Measurements from ENCODE around the gene GNG8. TPM values are rescaled to one million over a fixed set of nuclear protein-coding genes. Genes with fewer than 3 reads are reported as not detected.

The GNG8 gene
- total and polyA plus RNA-seq, 2 of the 13 experiments (the other 11 are each of a cell fraction or from before 2014, with no cell fraction given): not detected

GRCh38 chr19:46618670-46619231, 17.3 kb downstream of the GNG8 start:
- ATAC-seq (no peak), DNase-seq (ENCODE audit: low spot score) (no peak), FAIRE-seq (no peak)
- no peak overlapping the region for H3K4me3 ChIP-seq (replicated peaks in 1 of 3; ENCODE audit: insufficient read depth in 1 of 3, low read depth in 2 of 3, low read length in 3 of 3)
- WGBS (ENCODE audit: low lambda C conversion rate): 17% methylated on average over 4 of the region's 9 CpGs
- H3K36me3 ChIP-seq (replicated peaks in 1 of 2; ENCODE audit: control insufficient read depth in 1 of 2, insufficient read depth in 2 of 2, low read length in 2 of 2): no peaks in the 10 kb centered on the region
- no peaks in the 10 kb centered on the region for H3K79me2 ChIP-seq (ENCODE audit: insufficient read depth, low read length)
- no peak overlapping the region for H2AFZ ChIP-seq (ENCODE audit: low read length)
- intact Hi-C loops (cut with micrococcal nuclease; ENCODE audit: unreplicated experiment): no loop called here
- no peaks in the 10 kb centered on the region for H3K9me3 ChIP-seq (ENCODE audit: low read length)
- no peaks in the 10 kb centered on the region for H4K20me1 ChIP-seq (ENCODE audit: insufficient read depth, low read length)
- H3K27ac ChIP-seq (ENCODE audit: extremely low read length, insufficient read depth, low read length): no peak overlapping the region
- in situ Hi-C loops (cut with HindIII; ENCODE audit: extremely low pct_ligation_motif_present, low pct_unique_long_range_greater_than_20kb): loop anchor here (10.0 kb wide), 1 partner anchor 46 kb away; the partner anchor contains the start of gene DACT3
- no peak overlapping the region for H3K9ac ChIP-seq (ENCODE audit: insufficient read depth, low read depth, low read length)
- peaks cover 0 to 42% of the 10 kb centered on the region in 2 experiments; a peak in 3 of 5 replicates for H3K27me3 ChIP-seq (ENCODE audit: control insufficient read depth in 1 of 2, insufficient read depth in 2 of 2, low read length in 2 of 2)
- BruUV-seq (replicated peaks): no TSS peak
- no peak overlapping the region for H3K4me2 ChIP-seq (ENCODE audit: low read depth, low read length)
- TF ChIP-seq NAIF1 (CRISPR knock-in tag; IDR thresholded peaks at IDR 0.05; ENCODE audit: borderline replicate concordance): no peak
- TF ChIP-seq MLX (CRISPR knock-in tag; IDR thresholded peaks at IDR 0.05): no peak
- TF ChIP-seq ZZZ3 (CRISPR knock-in tag; IDR thresholded peaks at IDR 0.05; ENCODE audit: borderline replicate concordance): no peak
- TF ChIP-seq NFKBIZ (CRISPR knock-in tag; IDR thresholded peaks at IDR 0.05): no peak
- CTCF ChIA-PET (ENCODE audit: low intra/inter-chr PET ratio, low total read pairs): interaction anchor here (2.8 kb wide), 1 partner anchor 43 kb away, joined by 29 read pairs; the partner anchor contains the start of gene DACT3
- POLR2A ChIA-PET: no interaction called here
- peaks cover 32% of the 10 kb centered on the region for H3K4me1 ChIP-seq (ENCODE audit: insufficient read depth, low read length)

GRCh38 chr19:46617601-46618000, 18.4 kb downstream of the GNG8 start:
- H2AFZ ChIP-seq (ENCODE audit: low read length): no peak overlapping the region
- FAIRE-seq (no peak), ATAC-seq (no peak), DNase-seq (ENCODE audit: low spot score) (no peak)
- BruUV-seq (replicated peaks): no TSS peak
- no peaks in the 10 kb centered on the region for H3K79me2 ChIP-seq (ENCODE audit: insufficient read depth, low read length)
- H3K9me3 ChIP-seq (ENCODE audit: low read length): no peaks in the 10 kb centered on the region
- H3K4me2 ChIP-seq (ENCODE audit: low read depth, low read length): no peak overlapping the region
- in situ Hi-C loops (cut with HindIII; ENCODE audit: extremely low pct_ligation_motif_present, low pct_unique_long_range_greater_than_20kb) (loop anchor here (10.0 kb wide), 1 partner anchor 47 kb away; the partner anchor contains the start of gene DACT3), intact Hi-C loops (cut with micrococcal nuclease; ENCODE audit: unreplicated experiment) (no loop called here)
- no peaks in the 10 kb centered on the region for H4K20me1 ChIP-seq (ENCODE audit: insufficient read depth, low read length)
- POLR2A ChIA-PET: interaction anchor here (1.4 to 1.5 kb wide), 2 partner anchors 15 to 44 kb away, joined by 8 to 12 read pairs; partner anchors contain the start of gene DACT3
- H3K4me3 ChIP-seq (replicated peaks in 1 of 3; ENCODE audit: insufficient read depth in 1 of 3, low read depth in 2 of 3, low read length in 3 of 3): no peak overlapping the region
- WGBS (ENCODE audit: low lambda C conversion rate): 36% methylated on average over 6 of the region's 6 CpGs
- H3K27me3 ChIP-seq (ENCODE audit: control insufficient read depth in 1 of 2, insufficient read depth in 2 of 2, low read length in 2 of 2): peaks cover 0 to 42% of the 10 kb centered on the region in 2 experiments; a peak in 3 of 5 replicates
- peaks cover 32% of the 10 kb centered on the region for H3K4me1 ChIP-seq (ENCODE audit: insufficient read depth, low read length)
- CTCF ChIA-PET (ENCODE audit: low intra/inter-chr PET ratio, low total read pairs): interaction anchor here (1.9 to 2.8 kb wide), 2 partner anchors 8 to 44 kb away, joined by 5 to 29 read pairs; partner anchors contain the start of genes DACT3 and PTGIR
- H3K27ac ChIP-seq (ENCODE audit: extremely low read length, insufficient read depth, low read length): no peak overlapping the region
- H3K9ac ChIP-seq (ENCODE audit: insufficient read depth, low read depth, low read length): no peak overlapping the region
- H3K36me3 ChIP-seq (replicated peaks in 1 of 2; ENCODE audit: control insufficient read depth in 1 of 2, insufficient read depth in 2 of 2, low read length in 2 of 2): no peaks in the 10 kb centered on the region
- no peak for TF ChIP-seq ZSCAN20 (CRISPR knock-in tag; IDR thresholded peaks at IDR 0.05; ENCODE audit: borderline replicate concordance)
- no peak for TF ChIP-seq DR1 (CRISPR knock-in tag; IDR thresholded peaks at IDR 0.05)
- no peak for TF ChIP-seq ZNF362 (CRISPR knock-in tag; IDR thresholded peaks at IDR 0.05; ENCODE audit: borderline replicate concordance)
- no peak for TF ChIP-seq ZFP90 (CRISPR knock-in tag; IDR thresholded peaks at IDR 0.05; ENCODE audit: borderline replicate concordance)
- TF ChIP-seq MZF1 (CRISPR knock-in tag; IDR thresholded peaks at IDR 0.05; ENCODE audit: borderline replicate concordance): no peak
- TF ChIP-seq ZBED4 (CRISPR knock-in tag; IDR thresholded peaks at IDR 0.05; ENCODE audit: borderline replicate concordance): no peak
